GM21528 (cell line): ENCODE data around the gene WSCD2.

Experiments used
- ATAC-seq: cut with Tn5 transposase; IDR thresholded peaks from one replicate; pipeline ENCODE4 v1.9.1; 2021; ENCODE audit warnings: mild to moderate bottlenecking, moderate library complexity; ENCODE audit not compliant: unreplicated experiment, low FRiP score

WSCD2 gene

DNA sequence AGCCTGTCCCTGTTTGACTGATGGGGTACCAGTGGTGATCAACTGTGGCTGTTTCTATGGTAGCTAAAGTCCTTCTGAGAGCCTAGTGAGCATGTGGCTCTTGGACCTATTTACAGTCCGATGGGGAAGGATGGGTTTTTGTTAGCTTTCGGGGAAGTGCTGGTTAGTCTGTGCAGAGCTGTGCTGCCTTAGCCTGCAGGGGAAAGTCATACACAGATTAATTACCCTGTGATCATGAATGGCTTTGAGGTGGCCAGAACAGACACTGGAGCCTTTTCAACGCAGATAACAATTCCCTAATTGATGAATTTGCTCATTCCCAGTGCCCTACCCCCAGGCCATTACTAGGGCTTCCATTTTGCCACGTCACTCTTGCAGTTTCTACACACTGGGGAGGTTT, 99.7 kb downstream of the WSCD2 start:
- ATAC-seq: no peak

- no peak for ATAC-seq
Observed at GRCh38 chr12:108231109-108231905, 102.2 kb downstream of the WSCD2 start.

DNA sequence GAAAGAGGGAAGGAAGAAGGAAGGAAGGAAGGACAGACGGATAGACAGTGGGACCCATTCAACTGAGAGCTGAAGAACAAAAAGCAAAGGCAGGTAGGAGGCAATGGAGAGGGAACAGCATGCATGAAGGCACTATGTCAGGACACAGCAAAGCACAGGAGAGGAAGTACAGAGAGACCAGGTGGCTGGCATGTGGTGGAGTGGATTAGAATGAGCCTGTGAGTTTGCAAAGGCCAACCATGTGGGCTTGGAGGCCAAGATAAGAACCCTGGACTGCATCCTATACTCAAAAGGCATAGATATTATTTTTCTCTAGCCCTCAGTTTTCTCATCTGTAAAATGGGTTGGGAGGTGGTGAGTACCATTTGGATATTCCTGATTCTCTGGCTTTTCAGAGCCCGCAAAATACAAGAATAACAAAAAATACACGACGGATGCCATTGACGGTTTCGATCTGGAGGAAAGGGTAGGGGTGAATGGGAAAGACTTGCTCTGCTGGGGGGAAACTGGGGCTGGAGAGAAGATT, 102.9 kb downstream of the WSCD2 start:
- ATAC-seq: no peak

GRCh38 chr12:108232565-108232964, 103.5 kb downstream of the WSCD2 start:
- ATAC-seq: no peak

DNA sequence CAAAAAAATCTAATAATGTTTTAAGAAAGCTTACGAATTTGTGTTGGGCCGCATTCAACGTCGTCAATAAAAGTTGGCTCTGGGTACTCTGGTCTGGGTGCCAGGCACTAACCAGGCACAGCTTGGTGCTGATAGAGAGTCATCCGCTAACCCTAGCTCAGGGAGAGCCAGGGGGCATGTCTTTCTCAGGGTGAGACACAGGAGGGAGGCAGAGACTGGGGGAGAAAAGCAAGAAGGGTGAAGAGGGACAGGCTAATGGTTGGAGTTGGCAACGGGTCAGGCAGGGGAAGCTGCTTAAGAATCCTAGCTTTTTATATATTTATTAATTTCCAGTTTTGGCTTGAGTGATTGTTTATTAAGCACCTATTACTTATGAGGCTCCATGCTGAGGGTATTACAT, 105.1 kb downstream of the WSCD2 start:
- no peak for ATAC-seq

DNA sequence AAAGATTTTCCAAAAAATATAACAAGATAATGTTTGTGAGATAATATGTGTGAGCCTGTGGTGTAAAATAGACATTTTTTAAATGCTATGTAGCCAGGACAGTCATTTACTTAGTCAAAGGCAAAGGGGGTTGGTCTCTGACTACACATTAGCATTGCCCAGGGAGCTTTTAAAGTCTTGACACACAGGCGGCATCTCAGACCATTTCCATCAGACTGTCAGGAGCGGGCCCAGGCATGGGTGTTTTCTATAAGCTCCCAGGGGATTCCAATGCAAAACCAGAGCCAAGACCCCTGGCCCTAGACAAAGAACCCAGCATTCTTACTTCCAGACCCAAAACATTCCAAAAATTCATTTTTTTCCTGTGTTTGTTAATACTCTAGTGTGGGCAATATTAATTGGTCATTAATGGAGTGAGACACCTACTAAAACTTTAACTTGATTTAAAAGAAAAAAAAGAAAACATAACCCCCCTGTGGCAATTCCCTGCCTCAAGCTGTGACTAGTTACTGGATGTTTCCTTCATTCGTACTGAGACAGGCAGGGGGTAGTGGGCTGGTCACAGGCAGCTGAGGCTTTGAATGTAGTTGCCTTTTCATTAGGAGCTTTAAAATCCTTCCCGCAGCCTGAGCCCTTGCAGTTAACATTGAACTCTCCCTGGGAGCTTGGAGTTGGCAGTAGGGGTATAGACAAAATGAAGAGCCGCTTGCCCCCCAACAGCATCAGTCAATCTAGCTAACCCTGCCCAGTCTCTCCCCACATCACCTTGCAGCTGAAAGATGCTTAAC, 106.3 kb downstream of the WSCD2 start:
- no peak for ATAC-seq

DNA sequence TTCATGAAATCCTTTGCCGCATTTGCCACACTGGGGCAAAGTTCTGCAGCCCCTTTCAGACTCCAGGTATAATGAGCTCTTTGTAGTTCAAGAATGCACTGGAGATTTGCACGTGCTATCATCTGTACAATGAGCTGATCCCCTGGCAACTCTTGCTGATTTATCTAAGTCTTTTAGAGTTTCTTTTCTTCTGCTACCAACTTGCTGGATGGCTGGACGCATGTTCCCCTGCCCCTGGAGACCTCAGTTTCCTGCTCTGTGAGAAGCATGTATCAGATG, 106.8 kb downstream of the WSCD2 start:
- ATAC-seq: no peak

DNA sequence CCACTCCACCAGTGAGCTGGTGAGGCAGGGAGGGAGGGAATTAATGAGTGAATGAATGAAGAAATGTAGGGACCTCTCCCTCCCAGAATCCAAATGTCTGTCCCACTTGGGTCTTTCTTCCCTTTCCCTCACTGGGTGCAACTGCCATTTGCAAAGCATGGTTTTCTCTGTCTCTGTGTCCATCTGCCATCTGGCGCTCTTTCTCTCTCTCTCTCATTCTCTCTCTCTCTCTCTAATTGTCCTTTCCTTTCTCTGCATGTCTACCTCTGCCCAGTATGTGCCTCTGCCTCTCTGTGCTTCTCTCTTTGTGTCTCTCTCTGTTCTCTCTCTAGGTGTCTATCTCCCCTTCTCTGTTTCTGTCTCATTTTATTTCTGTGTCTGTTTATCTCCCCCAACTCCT, 107.3 kb downstream of the WSCD2 start:
- no peak for ATAC-seq

DNA sequence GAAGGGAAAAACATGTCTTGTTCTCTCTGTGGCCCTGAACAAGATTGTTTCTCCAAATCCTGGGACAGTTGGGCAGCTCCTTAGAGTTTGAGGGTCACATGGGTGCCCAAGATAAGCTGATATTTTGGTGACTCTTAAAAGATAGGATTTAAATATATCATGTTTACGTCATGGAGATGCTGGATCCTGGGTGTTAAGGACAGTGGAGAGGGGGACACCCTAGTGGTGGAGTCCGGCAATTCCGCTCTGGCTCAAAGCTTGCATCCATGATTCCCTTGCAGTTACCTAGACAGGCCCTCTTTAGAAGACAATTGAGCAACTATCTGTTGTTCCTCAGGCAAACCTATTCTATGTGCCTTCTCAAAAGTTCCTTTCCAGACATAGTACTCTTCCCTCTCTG, 108.2 kb downstream of the WSCD2 start:
- no peak for ATAC-seq

DNA sequence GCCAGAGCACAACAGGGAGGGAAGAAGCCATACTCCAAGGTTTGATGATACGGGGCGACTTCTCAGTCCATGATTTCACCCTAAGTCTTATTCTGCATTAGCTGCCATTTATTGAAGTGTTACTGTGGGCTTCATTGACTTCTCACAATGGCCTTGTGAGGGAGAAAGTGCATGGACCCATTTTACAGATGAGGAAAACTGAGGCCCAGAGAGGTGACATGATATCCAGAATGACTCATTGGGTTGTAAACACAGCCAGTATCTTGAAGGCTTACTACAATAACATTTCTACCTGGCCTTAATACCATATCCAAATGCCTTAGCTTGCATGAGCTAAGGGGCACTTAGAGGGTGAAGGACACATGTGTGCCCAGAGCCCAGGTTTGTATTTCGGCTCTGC, 109.4 kb downstream of the WSCD2 start:
- no peak for ATAC-seq

DNA sequence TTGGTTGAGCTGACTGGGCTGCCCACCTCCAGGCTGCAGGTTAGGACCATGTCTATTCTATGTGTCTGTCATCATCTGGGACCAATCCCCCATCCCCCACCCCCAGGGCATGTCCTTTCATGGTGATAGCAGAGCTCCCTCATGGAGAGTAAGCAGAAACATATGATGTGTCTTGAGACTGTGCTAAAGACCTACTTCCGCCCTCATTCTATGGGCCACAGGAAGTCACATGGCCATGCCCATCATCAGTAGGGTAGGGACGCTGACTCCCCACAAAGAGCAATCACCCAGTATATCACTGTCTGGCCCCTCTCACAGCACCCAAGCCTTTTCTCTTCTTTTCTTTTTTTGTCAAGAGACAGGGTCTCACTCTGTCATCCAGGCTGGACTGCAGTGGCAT, 110.3 kb downstream of the WSCD2 start:
- no peak for ATAC-seq

DNA sequence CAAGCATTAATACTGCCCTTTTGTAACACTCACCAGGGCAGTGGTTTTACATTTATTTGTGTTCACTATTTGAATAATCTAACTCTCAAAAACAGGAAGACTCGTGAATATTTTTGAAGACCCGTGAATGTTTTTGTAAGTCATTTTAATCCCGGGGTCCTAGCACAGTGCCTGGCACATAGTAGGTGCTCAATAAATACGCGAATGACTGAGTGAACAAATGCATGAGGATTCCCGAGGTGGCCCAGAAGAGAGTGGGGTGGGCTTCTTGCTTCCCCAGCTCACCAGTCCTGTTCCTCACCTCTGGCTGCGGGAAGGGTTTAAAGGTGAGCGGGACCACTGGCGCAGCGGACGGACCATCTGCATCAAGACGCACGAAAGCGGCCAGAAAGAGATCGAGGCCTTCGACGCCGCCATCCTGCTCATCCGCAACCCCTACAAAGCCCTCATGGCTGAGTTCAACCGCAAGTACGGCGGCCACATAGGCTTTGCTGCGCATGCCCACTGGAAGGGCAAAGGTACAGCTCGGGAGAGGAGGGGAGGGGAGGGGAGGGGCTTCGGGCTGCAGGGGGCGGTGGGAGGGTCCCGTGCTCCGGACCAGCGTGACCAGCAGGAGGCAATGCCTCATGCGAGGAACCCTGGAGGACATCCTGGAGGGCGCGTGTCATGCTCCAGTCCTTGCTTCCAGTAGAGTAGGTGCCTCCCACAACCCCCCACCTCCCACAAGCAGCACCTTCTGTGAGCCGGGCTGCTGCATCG, 111.1 kb downstream of the WSCD2 start:
- ATAC-seq: no peak

GRCh38 chr12:108240928-108241327, 111.8 kb downstream of the WSCD2 start:
- no peak for ATAC-seq

DNA sequence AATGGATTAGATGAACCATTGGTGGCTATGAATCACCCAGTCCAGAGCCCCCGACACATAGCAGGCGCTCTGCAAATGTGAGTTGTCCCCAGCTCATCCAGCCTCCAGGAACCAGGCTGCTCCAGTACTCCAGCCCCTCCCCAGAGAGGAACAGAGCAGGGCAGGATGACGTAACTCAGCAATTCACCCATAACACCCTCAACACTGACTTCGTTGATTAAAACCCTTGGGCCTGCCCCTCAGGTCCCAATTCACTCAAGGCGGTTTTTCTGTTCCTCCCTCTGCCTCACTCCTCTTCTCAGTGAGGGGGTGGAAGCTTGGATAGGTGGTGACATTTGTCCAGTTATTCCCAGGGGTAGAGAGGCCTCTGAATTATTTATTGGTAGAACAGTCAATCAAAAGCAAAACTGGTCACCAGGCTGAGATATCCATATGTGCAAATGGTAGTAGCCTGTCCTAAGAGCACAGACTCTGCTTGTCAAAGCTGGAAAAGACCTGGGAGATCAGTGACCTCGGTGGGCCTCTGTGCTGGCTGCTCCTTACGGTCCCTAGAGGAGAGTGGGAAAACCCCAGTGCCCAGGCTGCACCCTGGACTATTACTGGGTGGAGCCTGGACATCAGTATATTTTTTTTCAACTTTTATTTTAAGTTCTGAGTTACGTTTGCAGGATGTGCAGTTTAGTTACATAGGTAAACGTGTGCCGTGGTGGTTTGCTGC, 113.1 kb downstream of the WSCD2 start:
- ATAC-seq: no peak

- no peak for ATAC-seq
Observed at GRCh38 chr12:108247130-108247529, 118.0 kb downstream of the WSCD2 start.

DNA sequence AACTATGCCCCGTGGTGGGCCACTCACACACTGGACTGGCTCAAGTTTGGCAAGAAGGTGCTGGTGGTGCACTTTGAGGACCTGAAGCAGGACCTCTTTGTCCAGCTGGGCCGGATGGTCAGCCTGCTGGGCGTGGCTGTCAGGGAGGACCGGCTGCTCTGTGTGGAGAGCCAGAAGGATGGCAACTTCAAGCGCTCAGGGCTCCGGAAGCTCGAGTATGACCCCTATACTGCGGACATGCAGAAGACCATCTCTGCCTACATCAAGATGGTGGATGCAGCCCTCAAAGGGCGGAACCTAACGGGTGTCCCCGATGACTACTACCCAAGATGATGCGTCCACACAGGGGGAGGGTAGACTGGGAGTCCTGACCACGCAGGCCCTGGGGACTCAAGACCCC, 118.9 kb downstream of the WSCD2 start:
- no peak for ATAC-seq

GRCh38 chr12:108252523-108252922, 123.4 kb downstream of the WSCD2 start:
- ATAC-seq: no peak

GRCh38 chr12:108253540-108253939, 124.5 kb downstream of the WSCD2 start:
- no peak for ATAC-seq

DNA sequence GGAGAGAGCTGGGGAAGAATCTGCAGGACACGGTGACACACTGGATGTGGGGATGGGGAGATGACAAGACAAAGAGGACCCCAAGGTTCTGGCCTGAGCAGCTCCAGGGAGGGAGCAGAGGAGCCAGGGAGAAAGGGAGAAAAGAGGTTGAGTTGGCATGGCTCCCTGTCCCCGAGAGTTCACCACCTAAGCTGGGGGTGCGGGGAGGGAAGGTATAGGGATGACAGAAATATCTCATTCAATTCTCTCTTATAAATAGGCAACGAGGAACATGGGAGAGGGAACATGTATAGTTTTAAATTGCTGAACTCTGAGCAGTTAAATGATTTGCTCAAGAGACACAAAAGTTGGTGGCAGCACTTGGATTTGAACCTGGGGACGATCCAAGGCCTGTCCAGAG, 124.9 kb downstream of the WSCD2 start:
- no peak for ATAC-seq

GRCh38 chr12:108254517-108255251, 125.6 kb downstream of the WSCD2 start:
- ATAC-seq: no peak
